GM10266 (cell line): ENCODE measurements around the gene STK32C.

Experiments used
- DNase-seq: peaks from one replicate; pipeline ENCODE4 v3.0.0; 2012; ENCODE audit errors: extremely low spot score
- TF ChIP-seq, protein P1 (sequence below): IDR thresholded peaks from 2 replicates; pipeline ENCODE4 v1.5.1; 2012; ENCODE audit warnings: mild to moderate bottlenecking, low read depth; ENCODE audit not compliant: control insufficient read depth, insufficient read depth; ENCODE audit errors: missing control alignments

STK32C gene

GRCh38 chr10:132276179-132276675, 31.5 kb downstream of the STK32C start:
- TF ChIP-seq, protein P1, sequence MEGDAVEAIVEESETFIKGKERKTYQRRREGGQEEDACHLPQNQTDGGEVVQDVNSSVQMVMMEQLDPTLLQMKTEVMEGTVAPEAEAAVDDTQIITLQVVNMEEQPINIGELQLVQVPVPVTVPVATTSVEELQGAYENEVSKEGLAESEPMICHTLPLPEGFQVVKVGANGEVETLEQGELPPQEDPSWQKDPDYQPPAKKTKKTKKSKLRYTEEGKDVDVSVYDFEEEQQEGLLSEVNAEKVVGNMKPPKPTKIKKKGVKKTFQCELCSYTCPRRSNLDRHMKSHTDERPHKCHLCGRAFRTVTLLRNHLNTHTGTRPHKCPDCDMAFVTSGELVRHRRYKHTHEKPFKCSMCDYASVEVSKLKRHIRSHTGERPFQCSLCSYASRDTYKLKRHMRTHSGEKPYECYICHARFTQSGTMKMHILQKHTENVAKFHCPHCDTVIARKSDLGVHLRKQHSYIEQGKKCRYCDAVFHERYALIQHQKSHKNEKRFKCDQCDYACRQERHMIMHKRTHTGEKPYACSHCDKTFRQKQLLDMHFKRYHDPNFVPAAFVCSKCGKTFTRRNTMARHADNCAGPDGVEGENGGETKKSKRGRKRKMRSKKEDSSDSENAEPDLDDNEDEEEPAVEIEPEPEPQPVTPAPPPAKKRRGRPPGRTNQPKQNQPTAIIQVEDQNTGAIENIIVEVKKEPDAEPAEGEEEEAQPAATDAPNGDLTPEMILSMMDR, result no peak
- no peak for DNase-seq

DNA sequence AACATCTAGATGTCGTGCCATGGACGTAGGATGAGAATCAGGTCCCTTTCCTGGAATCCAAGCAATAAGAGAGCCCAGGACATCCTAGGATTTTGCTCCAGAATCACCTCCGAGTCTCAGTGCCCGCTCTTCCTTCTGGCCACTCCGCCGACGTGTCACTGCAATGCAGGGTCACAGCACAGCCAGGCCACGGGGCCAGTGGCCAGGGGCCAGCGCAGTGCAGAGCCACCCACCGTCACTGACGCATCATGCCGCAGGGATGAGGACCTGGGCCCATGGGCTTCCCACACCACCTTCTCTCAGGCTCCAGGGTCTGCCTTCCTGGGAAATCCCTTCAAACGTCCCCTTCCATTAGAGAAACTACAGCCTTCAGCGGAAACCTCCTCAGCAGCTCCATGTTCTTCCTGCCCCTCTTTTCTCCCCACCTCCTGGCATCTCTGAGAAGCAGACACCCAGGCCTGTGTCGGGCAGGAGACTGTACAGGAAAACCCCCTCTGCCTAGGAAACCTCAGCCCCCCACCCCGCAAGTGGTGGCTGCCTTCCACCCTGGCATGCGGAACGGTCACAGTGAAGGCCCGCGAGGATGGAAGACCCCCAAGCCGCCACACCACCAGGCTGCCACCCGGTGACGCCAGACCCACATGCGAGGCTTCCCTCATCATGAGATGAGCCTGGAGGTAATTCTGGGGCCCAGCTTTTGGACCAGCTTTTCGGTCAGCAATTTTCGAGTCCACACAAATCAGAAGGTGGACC, 32.1 kb downstream of the STK32C start:
- DNase-seq, result no peak
- TF ChIP-seq, protein P1, result no peak

- TF ChIP-seq, protein P1, result no peak
- no peak for DNase-seq
Measured at GRCh38 chr10:132274986-132275385, 32.8 kb downstream of the STK32C start.

- no peak for DNase-seq
- TF ChIP-seq, protein P1, result no peak
Measured at GRCh38 chr10:132274581-132274980, 33.2 kb downstream of the STK32C start.

DNA sequence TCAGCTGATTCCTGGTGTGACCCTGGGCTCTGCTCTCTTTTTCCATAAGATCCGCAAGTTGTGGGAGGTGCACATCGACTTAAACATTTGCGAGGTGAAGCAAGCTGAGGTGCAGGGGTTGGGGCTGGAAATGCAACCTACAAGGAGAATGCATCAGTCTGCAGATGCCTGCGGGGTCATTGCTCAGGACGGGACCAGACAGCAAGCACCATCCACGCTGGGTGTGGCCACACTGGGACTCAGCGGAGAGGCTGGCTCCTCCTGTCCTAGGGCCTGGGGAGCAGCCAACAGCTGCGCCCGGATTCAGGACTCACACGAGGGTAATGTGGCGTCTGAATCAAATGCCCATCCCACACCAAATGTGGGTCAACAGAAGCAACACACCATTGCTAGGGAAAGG, 33.8 kb downstream of the STK32C start:
- DNase-seq, result no peak
- TF ChIP-seq, protein P1, result no peak

DNA sequence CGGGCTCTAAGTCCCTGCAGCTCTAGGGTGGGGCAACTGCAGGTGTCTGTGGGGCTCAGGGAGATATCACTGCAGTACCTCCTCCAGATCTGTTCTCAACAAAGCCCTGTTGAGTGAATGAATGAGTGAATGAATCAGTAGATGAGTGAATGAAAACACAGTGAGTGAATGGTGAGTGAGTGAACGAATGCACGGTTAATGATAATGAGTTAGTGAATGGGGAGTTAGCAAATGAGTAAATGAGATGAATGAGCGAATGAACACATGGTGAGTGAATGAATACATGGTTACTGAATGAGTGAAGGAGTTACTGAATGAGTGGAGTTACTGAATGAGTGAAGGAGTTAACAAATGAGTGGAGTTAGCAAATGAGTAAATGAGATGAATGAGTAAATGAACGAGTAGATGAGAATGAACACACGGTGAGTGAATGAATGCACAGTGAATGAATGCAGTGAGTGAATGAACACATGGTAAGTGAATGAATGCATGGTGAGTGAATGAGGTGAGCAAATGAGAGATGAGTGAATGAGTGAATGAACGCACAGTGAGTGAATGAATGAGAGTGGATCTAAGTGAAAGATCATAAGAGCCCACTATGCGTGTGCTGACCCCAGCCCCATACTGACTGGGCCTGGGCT, 34.3 kb downstream of the STK32C start:
- TF ChIP-seq, protein P1, result no peak
- DNase-seq, result no peak
